Measurements from ENCODE around the gene CPTP. TPM values are rescaled to one million over a fixed set of nuclear protein-coding genes. Genes with fewer than 3 reads are reported as not detected.

Gene CPTP
- total and polyA plus RNA-seq, 7 experiments from 2014 or later = 11.5 to 29.3 (median 19.1) TPM

DNA sequence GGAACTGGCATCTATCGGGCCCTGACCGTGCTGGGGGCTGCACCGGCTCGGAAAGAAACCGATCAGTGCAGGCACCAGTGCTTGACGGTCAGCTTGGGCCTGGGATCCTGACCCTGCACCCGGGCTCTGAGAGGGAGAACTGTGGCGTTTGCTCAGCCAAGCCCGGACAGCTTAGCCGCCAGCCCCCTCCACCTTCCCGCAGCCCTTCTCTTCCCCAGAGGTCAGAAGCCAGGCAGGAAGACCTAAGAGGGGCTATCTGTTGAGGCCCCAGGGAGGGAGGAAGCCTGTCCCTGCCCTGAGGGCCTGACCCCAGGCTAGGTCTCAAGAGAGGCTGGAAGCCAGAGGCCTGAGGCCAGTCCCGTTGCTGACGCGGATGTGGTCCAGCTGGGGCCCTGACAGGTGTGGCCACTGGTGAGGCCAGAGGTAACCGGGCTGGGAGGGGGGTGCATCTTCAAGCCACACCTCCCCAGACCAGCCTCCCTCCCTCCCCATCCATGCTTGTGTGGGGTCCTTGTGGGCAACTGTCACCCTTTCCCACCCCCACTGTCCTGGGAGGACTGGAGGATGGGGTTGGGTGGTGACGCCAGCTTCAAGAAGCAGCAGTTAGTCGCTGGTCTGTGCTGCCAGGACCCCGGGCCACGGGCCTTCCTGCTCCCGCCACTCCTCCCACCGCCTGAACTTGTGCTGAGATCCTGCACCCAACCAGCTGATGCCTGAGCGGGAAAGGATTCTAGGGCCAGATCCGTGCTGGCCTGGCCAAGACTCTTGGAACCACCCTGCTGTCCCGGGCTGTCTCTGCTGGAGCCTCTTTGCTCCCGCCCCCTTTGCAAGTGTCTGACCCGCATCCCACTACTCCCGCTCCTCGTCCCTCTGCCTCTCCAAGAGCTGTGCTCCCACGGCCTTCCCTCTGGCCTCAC is 27.2 kb downstream of the CPTP start:
- ChIA-PET CTCF (interaction anchor here (0.7 to 1.2 kb wide), 3 partner anchors 18 to 89 kb away, joined by 3 to 4 read pairs (median 3); no protein-coding TSS in a partner anchor), POLR2A (interaction anchor here (0.8 to 2.8 kb wide), 4 partner anchors 14 to 23 kb away, joined by 3 to 13 read pairs (median 6); partner anchors contain the start of gene AURKAIP1)
- peaks cover 10 to 31% (median 24%) of the 10 kb centered on the region in 7 donors for H3K4me1 Mint-ChIP-seq
- no peak overlapping the region for H3K4me3 ChIP-seq (ENCODE audit: low read length)
- no peaks in the 10 kb centered on the region for H3K36me3 ChIP-seq (ENCODE audit: control insufficient read depth in 2 of 3, insufficient read depth in 3 of 3, low read length in 3 of 3)
- peaks cover 0 to 26% (median 9%) of the 10 kb centered on the region in 5 donors for H3K27me3 Mint-ChIP-seq
- DNase-seq = no peak
- no peak for ATAC-seq
- H3K27me3 ChIP-seq (ENCODE audit: control insufficient read depth in 2 of 2, insufficient read depth in 2 of 2, low read length in 2 of 2) = peaks cover 0 to 6% of the 10 kb centered on the region in 2 donors
- peaks cover 0 to 3% (median 0%) of the 10 kb centered on the region in 11 donors for H3K9me3 Mint-ChIP-seq
- H3K4me1 ChIP-seq (ENCODE audit: control insufficient read depth in 2 of 2, insufficient read depth in 2 of 2, low read length in 2 of 2) = peaks cover 0 to 19% of the 10 kb centered on the region in 2 donors
- H3K27ac Mint-ChIP-seq = peak overlapping the region in 6 of 9 donors; percentile 48 to 86 (median 66)
- intact Hi-C loops (cut with micrococcal nuclease) = no loop called here
- H3K4me3 Mint-ChIP-seq = peak overlapping the region; percentile 31 to 85 (median 70)
- no peak overlapping the region for H3K27ac ChIP-seq (ENCODE audit: low read depth, low read length)
- H3K9me3 ChIP-seq (ENCODE audit: control insufficient read depth in 2 of 3, low read length in 3 of 3) = no peaks in the 10 kb centered on the region
- H3K36me3 Mint-ChIP-seq = peaks cover 0 to 2% (median 0%) of the 10 kb centered on the region in 5 donors

DNA sequence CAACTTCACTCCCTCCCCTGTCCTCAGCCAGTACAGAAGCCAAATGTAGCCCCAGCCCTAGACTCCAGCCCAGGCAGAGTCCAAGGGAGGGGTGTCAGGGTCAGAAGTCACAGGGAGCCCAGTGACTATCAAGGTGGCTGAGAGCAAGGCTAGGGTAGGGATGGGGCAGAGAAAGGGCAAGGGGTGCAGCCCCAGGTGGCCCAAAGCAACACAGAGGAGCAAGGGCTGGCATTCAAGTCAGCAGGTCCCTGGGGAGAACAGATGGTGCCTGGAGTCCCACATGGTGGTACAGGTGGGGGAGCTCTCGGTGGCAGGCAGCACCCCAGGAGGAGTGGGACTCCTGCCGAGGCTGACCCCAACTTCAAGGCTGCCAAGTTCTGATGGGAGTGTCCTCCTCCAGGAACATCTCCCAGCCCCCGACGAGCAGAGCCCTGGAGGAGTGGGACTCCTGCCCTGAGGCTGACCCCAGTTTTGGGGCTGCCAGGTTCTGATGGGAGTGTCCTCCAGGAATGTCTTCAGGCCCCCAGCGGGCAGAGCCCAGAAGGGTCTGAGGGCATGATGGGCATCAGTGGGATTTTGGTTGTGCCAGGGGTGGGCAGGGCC is 28.3 kb downstream of the CPTP start:
- Mint-ChIP-seq H3K36me3 (peaks cover 0 to 2% (median 0%) of the 10 kb centered on the region in 5 donors), H3K4me3 (peak overlapping the region; percentile 25 to 85 (median 58)), H3K27ac (peak overlapping the region in 5 of 9 donors; percentile 8 to 86 (median 51)), H3K9me3 (peaks cover 0 to 3% (median 0%) of the 10 kb centered on the region in 11 donors), H3K4me1 (peaks cover 0 to 20% (median 15%) of the 10 kb centered on the region in 7 donors), H3K27me3 (peaks cover 0 to 31% (median 9%) of the 10 kb centered on the region in 5 donors)
- Histone ChIP-seq H3K9me3 (ENCODE audit: control insufficient read depth in 2 of 3, low read length in 3 of 3) (no peaks in the 10 kb centered on the region), H3K4me3 (ENCODE audit: low read length) (no peak overlapping the region), H3K27me3 (ENCODE audit: control insufficient read depth in 2 of 2, insufficient read depth in 2 of 2, low read length in 2 of 2) (peaks cover 0 to 8% of the 10 kb centered on the region in 2 donors), H3K36me3 (ENCODE audit: control insufficient read depth in 2 of 3, insufficient read depth in 3 of 3, low read length in 3 of 3) (no peaks in the 10 kb centered on the region), H3K27ac (ENCODE audit: low read depth, low read length) (no peak overlapping the region), H3K4me1 (ENCODE audit: control insufficient read depth in 2 of 2, insufficient read depth in 2 of 2, low read length in 2 of 2) (peaks cover 0 to 16% of the 10 kb centered on the region in 2 donors)
- ChIA-PET CTCF (no interaction called here), POLR2A (interaction anchor here (0.8 to 2.8 kb wide), 4 partner anchors 12 to 21 kb away, joined by 3 to 13 read pairs (median 6); partner anchors contain the start of gene AURKAIP1)
- no peak for ATAC-seq
- no peak for DNase-seq
- intact Hi-C loops (cut with micrococcal nuclease) = no loop called here

DNA sequence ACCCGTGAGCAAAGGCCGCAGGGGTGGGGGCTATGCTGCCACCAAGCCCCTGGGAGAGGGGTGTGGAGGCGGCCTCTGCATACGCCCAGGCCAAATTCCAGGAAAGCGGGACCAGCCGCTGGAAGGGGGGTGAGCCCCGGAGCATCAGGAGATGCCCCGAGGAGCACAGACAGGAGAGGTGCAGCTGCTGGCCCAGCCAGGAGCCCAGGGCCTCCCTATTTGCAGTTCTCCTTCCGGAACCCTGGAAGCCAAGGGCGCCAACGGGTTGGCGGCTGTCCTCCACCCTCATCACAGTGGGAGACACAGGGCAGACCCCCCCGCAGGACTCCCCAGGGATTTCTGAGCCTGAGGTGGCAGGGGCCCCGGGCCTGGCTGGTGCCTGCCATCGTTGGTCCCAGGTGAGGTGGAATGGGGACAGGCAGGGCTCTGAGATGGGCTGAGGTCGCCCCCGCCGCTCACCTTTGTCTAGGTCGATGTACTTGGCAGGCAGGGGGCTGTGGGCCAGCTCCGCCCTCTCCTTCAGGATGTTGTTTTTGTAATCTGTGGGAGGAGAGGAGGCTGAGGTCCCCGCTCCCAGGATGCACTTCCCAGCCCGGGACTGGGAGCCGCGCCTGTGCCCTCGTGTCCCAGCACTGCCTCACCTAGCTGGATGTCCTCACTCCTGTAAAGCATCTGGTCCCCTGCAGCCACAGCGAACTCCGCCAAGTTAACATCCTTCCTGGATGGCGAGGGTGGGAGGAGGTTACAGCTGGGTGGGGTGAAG is 29.0 kb downstream of the CPTP start:
- Mint-ChIP-seq H3K27me3 (peaks cover 0 to 31% (median 9%) of the 10 kb centered on the region in 5 donors), H3K4me3 (peak overlapping the region in 7 of 10 donors; percentile 6 to 84 (median 41)), H3K9me3 (peaks cover 0 to 3% (median 0%) of the 10 kb centered on the region in 11 donors), H3K4me1 (peaks cover 0 to 20% (median 11%) of the 10 kb centered on the region in 7 donors), H3K36me3 (peaks cover 0 to 2% (median 0%) of the 10 kb centered on the region in 5 donors), H3K27ac (peak overlapping the region in 1 of 9 donors; percentile 25)
- Histone ChIP-seq H3K27me3 (ENCODE audit: control insufficient read depth in 2 of 2, insufficient read depth in 2 of 2, low read length in 2 of 2) (peaks cover 0 to 9% of the 10 kb centered on the region in 2 donors), H3K4me1 (ENCODE audit: control insufficient read depth in 2 of 2, insufficient read depth in 2 of 2, low read length in 2 of 2) (peaks cover 0 to 12% of the 10 kb centered on the region in 2 donors), H3K4me3 (ENCODE audit: low read length) (no peak overlapping the region), H3K27ac (ENCODE audit: low read depth, low read length) (no peak overlapping the region), H3K36me3 (ENCODE audit: control insufficient read depth in 2 of 3, insufficient read depth in 3 of 3, low read length in 3 of 3) (no peaks in the 10 kb centered on the region), H3K9me3 (ENCODE audit: control insufficient read depth in 2 of 3, low read length in 3 of 3) (no peaks in the 10 kb centered on the region)
- CTCF ChIA-PET = no interaction called here
- intact Hi-C loops (cut with micrococcal nuclease) = no loop called here
- no peak for DNase-seq
- POLR2A ChIA-PET = interaction anchor here (0.7 to 2.8 kb wide), 7 partner anchors 16 to 251 kb away, joined by 3 to 9 read pairs (median 3); partner anchors contain the start of gene AURKAIP1
- no peak for ATAC-seq

DNA sequence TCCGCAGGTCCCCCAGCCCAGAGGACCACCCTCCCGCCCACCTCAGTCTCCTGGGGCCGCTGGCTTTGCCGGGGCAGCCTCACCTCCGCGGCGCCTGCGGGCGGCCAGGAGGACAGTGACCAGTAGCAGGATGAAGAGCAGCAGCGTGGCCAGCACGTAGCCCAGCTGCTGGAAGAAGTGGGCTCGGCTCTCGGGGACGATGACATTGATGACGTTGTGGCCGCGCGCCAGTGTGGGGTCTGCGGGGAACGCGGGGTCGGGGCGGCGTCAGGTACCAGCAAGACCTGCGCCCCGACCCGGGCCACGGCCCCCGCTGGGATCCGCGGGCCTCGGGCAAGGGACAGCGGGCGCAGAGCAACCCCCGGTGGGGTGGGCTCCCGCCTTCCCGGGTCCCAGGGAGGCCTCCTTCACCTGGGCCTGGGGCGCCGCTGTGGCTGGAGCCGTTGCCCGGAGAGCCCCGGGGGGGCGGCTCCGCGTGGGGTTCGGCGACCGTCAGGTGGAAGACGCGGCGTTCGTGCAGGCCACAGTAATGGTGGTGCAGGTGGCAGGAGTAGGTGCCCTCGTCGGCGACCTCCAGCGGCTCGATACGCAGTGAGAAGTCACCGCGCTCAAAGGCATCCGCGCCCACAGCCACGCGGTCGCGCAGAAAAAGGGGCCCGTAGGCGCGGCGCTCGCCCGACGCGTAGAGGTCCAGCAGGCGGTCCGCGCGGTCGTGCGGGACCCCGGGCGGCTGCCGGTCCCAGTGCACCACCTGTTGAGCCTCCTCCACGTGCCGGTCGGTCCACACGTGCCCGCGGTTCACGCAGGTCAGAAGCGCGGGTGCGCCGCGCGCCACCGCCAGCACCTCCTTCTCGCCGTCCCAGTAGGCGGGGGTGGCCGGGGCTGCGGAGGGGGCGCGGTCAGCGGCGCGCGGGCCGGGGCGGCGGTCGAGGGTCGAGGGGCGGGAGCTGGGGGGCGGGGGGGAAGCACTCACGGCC is 30.0 kb downstream of the CPTP start:
- DNase-seq = peak in 1 of 9 donors; percentile 32
- CTCF ChIA-PET = no interaction called here
- H3K27ac Mint-ChIP-seq = peak overlapping the region in 1 of 9 donors; percentile 30
- peaks cover 5 to 28% (median 19%) of the 10 kb centered on the region in 7 donors for H3K4me1 Mint-ChIP-seq
- POLR2A ChIA-PET = interaction anchor here (0.6 to 1.2 kb wide), 7 partner anchors 16 to 252 kb away, joined by 3 to 5 read pairs (median 3); no protein-coding TSS in a partner anchor
- H3K27me3 Mint-ChIP-seq = peaks cover 0 to 34% (median 11%) of the 10 kb centered on the region in 5 donors
- H3K9me3 ChIP-seq (ENCODE audit: control insufficient read depth in 2 of 3, low read length in 3 of 3) = no peaks in the 10 kb centered on the region
- H3K9me3 Mint-ChIP-seq = peaks cover 0 to 3% (median 0%) of the 10 kb centered on the region in 11 donors
- peaks cover 0 to 2% (median 0%) of the 10 kb centered on the region in 5 donors for H3K36me3 Mint-ChIP-seq
- H3K27ac ChIP-seq (ENCODE audit: low read depth, low read length) = no peak overlapping the region
- H3K4me1 ChIP-seq (ENCODE audit: control insufficient read depth in 2 of 2, insufficient read depth in 2 of 2, low read length in 2 of 2) = peaks cover 0 to 18% of the 10 kb centered on the region in 2 donors
- H3K27me3 ChIP-seq (ENCODE audit: control insufficient read depth in 2 of 2, insufficient read depth in 2 of 2, low read length in 2 of 2) = peaks cover 0 to 9% of the 10 kb centered on the region in 2 donors
- ATAC-seq = no peak
- H3K36me3 ChIP-seq (ENCODE audit: control insufficient read depth in 2 of 3, insufficient read depth in 3 of 3, low read length in 3 of 3) = no peaks in the 10 kb centered on the region
- peak overlapping the region in 7 of 10 donors; percentile 32 to 84 (median 56) for H3K4me3 Mint-ChIP-seq
- intact Hi-C loops (cut with micrococcal nuclease) = no loop called here
- no peak overlapping the region for H3K4me3 ChIP-seq (ENCODE audit: low read length)

DNA sequence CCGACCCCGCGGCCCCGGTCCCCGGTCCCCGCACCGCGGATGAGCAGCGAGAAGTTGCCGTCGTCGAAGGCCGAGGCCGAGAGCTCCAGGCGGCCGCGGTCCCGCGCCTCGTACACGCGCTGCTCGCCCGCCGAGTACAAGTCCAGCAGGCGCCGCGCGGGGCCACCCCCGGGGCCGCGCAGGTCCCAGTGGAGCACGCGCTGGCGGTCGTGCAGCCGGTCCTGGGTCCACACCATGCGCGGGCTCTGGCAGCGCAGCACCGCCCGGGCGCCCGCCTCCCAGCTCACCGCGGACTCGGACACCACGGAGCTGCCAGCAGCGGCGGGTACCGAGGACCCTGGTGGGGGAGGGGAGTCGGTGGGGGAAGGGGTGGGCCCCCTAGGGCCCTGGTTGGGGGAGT is 30.8 kb downstream of the CPTP start:
- Histone ChIP-seq H3K36me3 (ENCODE audit: control insufficient read depth in 2 of 3, insufficient read depth in 3 of 3, low read length in 3 of 3) (no peaks in the 10 kb centered on the region), H3K4me1 (ENCODE audit: control insufficient read depth in 2 of 2, insufficient read depth in 2 of 2, low read length in 2 of 2) (peaks cover 0 to 18% of the 10 kb centered on the region in 2 donors), H3K27ac (ENCODE audit: low read depth, low read length) (no peak overlapping the region), H3K9me3 (ENCODE audit: control insufficient read depth in 2 of 3, low read length in 3 of 3) (no peaks in the 10 kb centered on the region), H3K4me3 (ENCODE audit: low read length) (no peak overlapping the region), H3K27me3 (ENCODE audit: control insufficient read depth in 2 of 2, insufficient read depth in 2 of 2, low read length in 2 of 2) (peaks cover 0 to 9% of the 10 kb centered on the region in 2 donors)
- CTCF ChIA-PET = no interaction called here
- ATAC-seq (peak; percentile 36), DNase-seq (no peak)
- intact Hi-C loops (cut with micrococcal nuclease) = no loop called here
- H3K9me3 Mint-ChIP-seq = peaks cover 0 to 3% (median 0%) of the 10 kb centered on the region in 11 donors
- H3K4me3 Mint-ChIP-seq = peak overlapping the region in 1 of 10 donors; percentile 84
- peaks cover 0 to 34% (median 11%) of the 10 kb centered on the region in 5 donors for H3K27me3 Mint-ChIP-seq
- peaks cover 5 to 28% (median 19%) of the 10 kb centered on the region in 7 donors for H3K4me1 Mint-ChIP-seq
- peaks cover 0 to 2% (median 0%) of the 10 kb centered on the region in 5 donors for H3K36me3 Mint-ChIP-seq
- H3K27ac Mint-ChIP-seq = no peak overlapping the region
- POLR2A ChIA-PET = no interaction called here

Measured in naive thymus-derived CD4-positive, alpha-beta T cell (primary cell).